DOHH2 (cell line): ENCODE measurements around the gene OPA3.

Experiments used
- H3F3A ChIP-seq: fragments of 200-600 bp; sonication (generic), shearing (Covaris generic); 2 replicates; pipeline ENCODE4 v1.6.0; 2016; ENCODE audit warnings: antibody characterized with exemption, mild to moderate bottlenecking; ENCODE audit not compliant: control insufficient read depth, insufficient read depth
- H3K27ac ChIP-seq: fragments of 200-600 bp; sonication (generic); 2 replicates; pipeline ENCODE4 v1.5.1; 2014; ENCODE audit warnings: low read depth, mild to moderate bottlenecking, low read length, moderate library complexity
- H3K27me3 ChIP-seq: fragments of 200-600 bp; sonication (generic); 2 replicates; pipeline ENCODE4 v1.6.1; 2014; ENCODE audit warnings: mild to moderate bottlenecking, low read length, mixed read lengths; ENCODE audit not compliant: control insufficient read depth
- H3K36me3 ChIP-seq: fragments of 200-600 bp; sonication (generic); 2 replicates; pipeline ENCODE4 v1.6.1; 2014; ENCODE audit warnings: mild to moderate bottlenecking, low read length, moderate library complexity, mixed read lengths; ENCODE audit not compliant: control insufficient read depth
- H3K4me1 ChIP-seq: fragments of 200-600 bp; sonication (generic); 2 replicates; pipeline ENCODE4 v1.6.1; 2014; ENCODE audit warnings: mild to moderate bottlenecking, low read length, mixed read lengths; ENCODE audit not compliant: control insufficient read depth
- H3K4me2 ChIP-seq: fragments of 200-600 bp; sonication (generic); 2 replicates; pipeline ENCODE4 v1.6.0; 2014; ENCODE audit warnings: mild to moderate bottlenecking, low read length, moderate library complexity
- H3K4me3 ChIP-seq: fragments of 200-600 bp; sonication (generic); 2 replicates; pipeline ENCODE4 v1.5.1; 2014; ENCODE audit warnings: mild to moderate bottlenecking, low read length, mixed read lengths
- H3K79me2 ChIP-seq: fragments of 200-600 bp; sonication (generic); 2 replicates; pipeline ENCODE4 v1.6.1; 2014; ENCODE audit warnings: mild to moderate bottlenecking, low read length, mixed read lengths; ENCODE audit not compliant: control insufficient read depth
- H3K9me2 ChIP-seq: fragments of 200-600 bp; sonication (generic); replicated peaks from 2 replicates; pipeline ENCODE4 v1.6.1; 2014; ENCODE audit warnings: mild to moderate bottlenecking, low read length, mixed read lengths; ENCODE audit not compliant: control insufficient read depth
- H3K9me3 ChIP-seq: fragments of 200-600 bp; sonication (generic); 2 replicates; pipeline ENCODE4 v1.6.1; 2014; ENCODE audit warnings: antibody characterized with exemption, low read length, mixed read lengths; ENCODE audit not compliant: control insufficient read depth, insufficient read depth
- H4K20me1 ChIP-seq: fragments of 200-600 bp; sonication (generic); 2 replicates; pipeline ENCODE4 v1.6.0; 2014; ENCODE audit warnings: low read depth, mild to moderate bottlenecking, antibody characterized with exemption, low read length, moderate library complexity; ENCODE audit not compliant: control insufficient read depth, insufficient read depth
- CTCF ChIP-seq: fragments of 200-600 bp; sonication (generic); IDR thresholded peaks from one replicate; pipeline ENCODE4 v1.5.1; 2014; ENCODE audit warnings: antibody characterized with exemption, mild to moderate bottlenecking, low read depth, low read length; ENCODE audit not compliant: poor library complexity, severe bottlenecking
- EZH2phosphoT487 ChIP-seq: fragments of 200-600 bp; sonication (generic); IDR thresholded peaks from 2 replicates; pipeline ENCODE4 v1.6.1; 2017; ENCODE audit warnings: borderline replicate concordance, mild to moderate bottlenecking, antibody characterized with exemption, low read length, moderate library complexity, mixed read lengths

The OPA3 gene

GRCh38 chr19:45526971-45527370, 57.6 kb downstream of the OPA3 start:
- Histone ChIP-seq H3K4me3 (no peak overlapping the region), H3K36me3 (peaks cover 40% of the 10 kb centered on the region), H3K4me2 (no peak overlapping the region), H3F3A (no peaks in the 10 kb centered on the region; the same call in 1 of the 2 replicates), H4K20me1 (no peaks in the 10 kb centered on the region), H3K79me2 (no peaks in the 10 kb centered on the region), H3K27me3 (no peaks in the 10 kb centered on the region), H3K4me1 (peaks cover 7% of the 10 kb centered on the region), H3K9me3 (peaks cover 7% of the 10 kb centered on the region; the same call in 1 of the 2 replicates), H3K9me2 (no peaks in the 10 kb centered on the region), H3K27ac (no peak overlapping the region)
- TF ChIP-seq CTCF (no peak), EZH2phosphoT487 (no peak)

- peaks cover 41% of the 10 kb centered on the region for H3K36me3 ChIP-seq
- H3K27me3 ChIP-seq = no peaks in the 10 kb centered on the region
- H3K4me3 ChIP-seq = no peak overlapping the region
- no peaks in the 10 kb centered on the region for H3K79me2 ChIP-seq
- no peaks in the 10 kb centered on the region for H4K20me1 ChIP-seq
- no peak overlapping the region for H3K27ac ChIP-seq
- peaks cover 7% of the 10 kb centered on the region for H3K4me1 ChIP-seq
- H3K4me2 ChIP-seq = no peak overlapping the region
- H3F3A ChIP-seq = no peaks in the 10 kb centered on the region; the same call in 1 of the 2 replicates
- TF ChIP-seq EZH2phosphoT487 = no peak
- no peak for TF ChIP-seq CTCF
- H3K9me3 ChIP-seq = peaks cover 3% of the 10 kb centered on the region; the same call in 1 of the 2 replicates
- no peaks in the 10 kb centered on the region for H3K9me2 ChIP-seq
Observed at GRCh38 chr19:45526143-45526542, 58.5 kb downstream of the OPA3 start.

GRCh38 chr19:45524575-45525129, 60.0 kb downstream of the OPA3 start:
- Histone ChIP-seq H3K27ac (no peak overlapping the region), H4K20me1 (no peaks in the 10 kb centered on the region), H3K4me3 (no peak overlapping the region), H3K36me3 (peaks cover 48% of the 10 kb centered on the region), H3K9me3 (no peaks in the 10 kb centered on the region), H3F3A (no peaks in the 10 kb centered on the region; the same call in 1 of the 2 replicates), H3K79me2 (no peaks in the 10 kb centered on the region), H3K9me2 (no peaks in the 10 kb centered on the region), H3K4me2 (no peak overlapping the region), H3K27me3 (no peaks in the 10 kb centered on the region), H3K4me1 (peaks cover 7% of the 10 kb centered on the region)
- no peak for TF ChIP-seq CTCF
- TF ChIP-seq EZH2phosphoT487 = no peak
